ENCODE measurements around the gene NCKAP5.

DNA sequence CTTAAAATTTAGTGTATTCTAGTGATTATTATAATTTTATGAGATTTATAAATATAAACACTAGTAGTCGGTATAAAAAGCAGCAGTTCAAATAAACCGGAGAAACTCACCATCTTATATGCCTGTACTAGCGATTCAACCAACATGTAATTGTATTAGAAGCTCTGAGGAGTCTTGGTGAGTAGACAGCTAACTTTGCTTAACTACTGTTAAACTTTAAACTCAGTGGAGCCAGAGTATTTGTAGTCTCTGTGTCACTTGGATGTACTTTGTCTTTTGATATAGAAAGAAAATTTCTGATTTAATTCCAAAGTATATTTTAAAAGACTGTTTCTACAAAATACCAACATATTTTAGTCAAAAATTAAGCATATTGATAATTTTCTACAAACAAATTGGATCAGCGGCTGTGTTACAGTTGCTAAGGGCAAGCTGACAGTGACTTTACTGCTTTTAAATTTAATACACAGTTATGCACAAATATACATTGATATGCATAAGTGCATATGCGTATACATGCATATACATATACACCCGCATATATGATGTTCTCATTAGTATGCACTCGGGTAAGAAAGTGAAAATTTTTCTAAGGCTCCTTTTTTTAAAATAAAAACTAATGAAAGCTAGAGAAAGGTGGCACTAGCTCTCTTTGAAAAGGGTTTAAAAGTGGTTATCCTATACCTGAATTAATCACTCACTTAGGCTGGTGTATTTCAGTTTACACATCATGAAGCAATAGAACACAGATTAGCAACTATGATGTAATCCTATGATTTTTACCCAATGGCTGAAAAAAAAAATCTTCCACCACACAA is 374.5 kb downstream of the NCKAP5 start:
- TF ChIP-seq CTCF (IDR thresholded peaks at IDR 0.05; ENCODE audit: low read depth, low read length, missing input control) (peak; percentile 26), REST (IDR thresholded peaks at IDR 0.05) (no peak), SP1 (IDR thresholded peaks at IDR 0.05) (no peak)
